Glomerular endothelial cell (primary cell): Measurements from ENCODE around the gene ANGPT4. TPM values are rescaled to one million over a fixed set of nuclear protein-coding genes. Genes with fewer than 3 reads are reported as not detected.

Source experiments
- DNase-seq: peaks from one replicate; pipeline ENCODE4 v3.0.0-alpha.2; 2011; ENCODE audit warnings: low read depth, low spot score; ENCODE audit errors: extremely low read depth
- total RNA-seq: library from RNA; depleted of rRNA; stranded (reverse); fragments of >200 nt; gene quantifications from 2 replicates; pipeline ENCODE4 v1.2.3, GENCODE V29; 2015

Gene ANGPT4, protein sequence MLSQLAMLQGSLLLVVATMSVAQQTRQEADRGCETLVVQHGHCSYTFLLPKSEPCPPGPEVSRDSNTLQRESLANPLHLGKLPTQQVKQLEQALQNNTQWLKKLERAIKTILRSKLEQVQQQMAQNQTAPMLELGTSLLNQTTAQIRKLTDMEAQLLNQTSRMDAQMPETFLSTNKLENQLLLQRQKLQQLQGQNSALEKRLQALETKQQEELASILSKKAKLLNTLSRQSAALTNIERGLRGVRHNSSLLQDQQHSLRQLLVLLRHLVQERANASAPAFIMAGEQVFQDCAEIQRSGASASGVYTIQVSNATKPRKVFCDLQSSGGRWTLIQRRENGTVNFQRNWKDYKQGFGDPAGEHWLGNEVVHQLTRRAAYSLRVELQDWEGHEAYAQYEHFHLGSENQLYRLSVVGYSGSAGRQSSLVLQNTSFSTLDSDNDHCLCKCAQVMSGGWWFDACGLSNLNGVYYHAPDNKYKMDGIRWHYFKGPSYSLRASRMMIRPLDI
- not detected in 2 replicates for total RNA-seq

GRCh38 chr20:916125-916799 is at the start of gene ANGPT4:
TSS of gene ANGPT4 (minus strand) at chr20:916334. CDS start at chr20:916214, 120 bp downstream.
- DNase-seq, result no peak

DNA sequence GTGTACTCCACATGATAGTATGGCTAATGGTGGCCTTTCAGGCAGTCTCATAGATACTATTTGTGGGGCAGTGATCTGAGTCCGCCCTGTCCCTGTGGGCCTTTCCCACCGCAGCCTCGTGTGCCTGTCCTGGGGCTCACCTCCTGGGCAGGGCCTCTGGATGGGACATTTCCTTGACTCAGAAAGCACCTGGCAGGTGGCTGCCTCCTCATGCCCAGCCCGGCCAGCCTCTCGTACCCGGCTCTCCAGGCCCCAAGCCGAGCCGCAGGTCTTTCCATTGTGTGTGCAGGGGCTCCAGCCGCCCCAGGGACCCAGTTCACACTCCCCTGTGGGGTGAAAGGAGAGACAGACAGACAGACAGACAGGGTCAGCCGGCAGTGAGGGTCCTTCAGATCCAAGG is 47.7 kb upstream of the ANGPT4 start:
- no peak for DNase-seq

- no peak for DNase-seq
These were observed 46.5 kb upstream of the ANGPT4 start for GRCh38 chr20:962683-963082.

DNA sequence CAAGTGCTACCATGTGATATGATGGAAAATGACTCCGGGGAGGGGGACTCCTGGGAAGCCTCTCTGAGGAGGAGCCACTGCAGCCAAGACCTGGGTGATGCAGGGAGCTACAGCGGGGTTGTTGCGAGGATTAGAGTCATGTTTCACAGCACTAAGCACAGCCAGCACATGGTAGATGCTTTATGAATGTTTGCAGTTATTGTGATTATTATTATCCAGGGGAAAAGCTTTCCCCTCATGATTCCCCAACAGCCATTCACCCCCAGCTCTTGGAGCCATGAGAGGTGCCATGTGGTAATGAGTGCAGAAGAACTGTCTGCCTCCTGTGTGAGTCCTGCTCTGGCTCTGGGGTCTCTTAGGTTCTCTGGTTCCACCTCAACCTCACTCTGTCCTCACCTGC is 46.1 kb upstream of the ANGPT4 start:
- DNase-seq, result no peak

DNA sequence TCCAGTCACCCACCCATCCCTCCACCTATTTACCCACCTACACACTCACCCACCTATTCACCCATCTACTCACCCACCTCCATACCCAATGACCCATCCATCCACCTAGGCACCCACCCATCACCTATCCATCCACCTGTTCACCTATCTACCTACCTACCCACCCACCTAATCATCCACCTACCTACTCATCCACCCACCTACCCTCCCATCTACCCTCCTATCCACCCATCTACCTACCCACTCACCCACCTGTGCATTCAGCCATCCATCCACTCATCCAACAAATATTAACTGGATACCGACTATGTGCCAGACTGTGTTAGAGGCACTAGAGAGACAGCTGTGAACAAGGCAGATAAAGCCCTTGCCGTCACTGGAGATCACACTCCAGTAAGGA is 45.6 kb upstream of the ANGPT4 start:
- no peak for DNase-seq

GRCh38 chr20:959996-960615 is 44.0 kb upstream of the ANGPT4 start:
- DNase-seq, result no peak

DNA sequence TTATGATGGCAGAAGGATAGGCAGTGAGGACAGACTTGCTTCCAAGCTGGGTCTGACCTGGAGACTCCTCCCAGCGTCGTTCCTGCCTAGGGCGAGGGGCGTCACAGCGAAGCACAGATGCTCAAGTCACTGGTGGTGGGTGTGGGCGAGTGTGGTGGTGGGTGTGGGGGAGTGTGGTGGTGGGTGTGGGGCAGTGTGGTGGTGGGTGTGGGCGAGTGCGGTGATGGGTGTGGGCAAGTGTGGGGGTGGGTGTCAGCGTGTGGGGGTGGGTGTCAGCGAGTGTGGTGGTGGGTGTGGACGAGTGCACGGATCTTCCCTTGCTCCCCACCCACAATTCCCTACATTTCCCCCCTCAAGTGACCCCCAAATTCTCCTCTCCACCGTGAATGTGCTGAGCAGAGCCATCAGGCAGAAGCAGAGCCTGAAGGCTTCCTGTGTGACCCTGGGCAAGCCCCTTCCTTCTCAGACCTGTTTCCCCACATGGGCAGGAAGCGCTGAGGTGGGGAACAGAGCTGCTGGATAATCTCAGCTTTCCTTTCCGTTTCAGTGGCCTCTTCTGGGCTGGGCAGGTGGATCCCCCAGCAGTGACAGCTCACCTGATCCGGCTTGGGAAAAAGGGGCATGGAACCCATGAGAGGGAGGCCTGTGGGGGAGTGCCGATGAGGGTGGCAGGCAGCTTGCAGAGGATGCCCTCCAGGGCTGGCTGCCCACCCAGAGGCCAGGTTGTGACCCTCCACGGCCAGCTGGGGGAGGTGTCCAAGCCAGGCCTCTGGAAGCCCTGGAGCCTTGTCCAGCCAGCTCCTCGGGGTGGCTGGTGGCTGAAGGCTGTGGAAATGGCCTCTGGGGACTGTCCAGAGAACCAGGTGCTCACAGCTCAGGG is 43.0 kb upstream of the ANGPT4 start:
- no peak for DNase-seq

GRCh38 chr20:957544-957943 is 41.4 kb upstream of the ANGPT4 start:
- no peak for DNase-seq

GRCh38 chr20:956330-956951 is 40.3 kb upstream of the ANGPT4 start:
- DNase-seq, result no peak

- no peak for DNase-seq
These were observed 39.5 kb upstream of the ANGPT4 start for GRCh38 chr20:955656-956055.

GRCh38 chr20:955111-955510 is 39.0 kb upstream of the ANGPT4 start:
- DNase-seq, result no peak

GRCh38 chr20:953742-954141 is 37.6 kb upstream of the ANGPT4 start:
- no peak for DNase-seq

- DNase-seq, result no peak
These were observed 36.2 kb upstream of the ANGPT4 start for GRCh38 chr20:952196-952795.

GRCh38 chr20:951384-952169 is 35.4 kb upstream of the ANGPT4 start:
- no peak for DNase-seq

DNA sequence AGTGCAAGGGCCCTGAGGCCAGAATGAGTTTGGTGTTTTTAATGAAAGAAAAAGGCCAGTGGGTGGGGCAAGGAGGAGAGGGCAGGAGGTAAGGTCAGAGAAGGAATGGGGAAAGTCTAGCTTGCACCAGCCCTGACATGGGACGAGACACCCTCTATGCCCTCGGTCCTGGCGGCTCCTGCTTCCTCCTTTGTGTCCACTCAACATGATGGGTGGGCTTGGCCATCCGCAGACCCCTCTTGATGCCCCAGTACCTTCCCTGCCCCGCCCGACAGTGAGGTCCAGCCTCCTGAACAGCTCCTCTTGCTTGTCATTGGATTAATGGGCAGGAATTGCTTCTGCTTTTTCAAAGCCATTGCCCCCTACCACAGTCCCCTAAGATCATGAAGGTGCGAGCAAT is 33.6 kb upstream of the ANGPT4 start:
- DNase-seq, result no peak

DNA sequence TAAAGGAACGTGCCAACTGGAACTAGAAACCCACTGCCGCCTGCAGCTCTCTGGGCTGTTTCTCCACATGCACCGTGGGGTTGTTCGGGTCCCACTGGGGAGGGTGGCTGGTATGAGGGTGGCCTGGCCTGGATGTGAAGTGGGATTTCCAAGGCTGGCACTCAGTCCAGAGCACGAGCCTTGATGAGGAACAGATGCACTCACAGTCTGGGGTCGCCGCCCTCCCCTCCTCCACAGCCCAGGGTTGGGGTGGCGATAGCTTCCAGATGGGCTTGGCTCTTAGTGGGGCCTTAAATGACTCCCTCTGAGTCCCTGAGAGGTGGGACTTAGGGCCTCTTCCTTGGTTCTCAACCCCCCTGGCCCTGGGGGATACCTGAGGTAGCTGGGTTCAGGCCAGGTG is 30.7 kb upstream of the ANGPT4 start:
- DNase-seq, result no peak

DNA sequence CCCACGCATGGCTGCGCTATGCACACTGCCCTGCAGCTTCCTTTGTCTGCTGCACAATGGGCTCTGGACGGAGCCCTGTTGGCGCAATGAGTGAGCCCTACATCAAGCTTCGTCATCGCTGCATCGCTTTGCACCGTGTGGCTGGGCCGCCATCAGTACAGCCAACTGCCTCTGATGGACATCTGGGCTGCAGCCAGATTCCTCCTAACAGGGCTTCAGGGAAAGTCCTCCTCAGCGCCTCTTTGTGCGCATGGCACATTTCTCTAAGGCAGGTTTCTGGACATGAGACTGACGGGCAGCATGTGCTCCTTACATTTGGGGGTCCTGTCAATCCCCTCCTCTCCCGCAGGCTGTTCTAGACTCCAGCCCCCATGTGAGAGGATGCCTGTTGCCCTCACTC is 29.7 kb upstream of the ANGPT4 start:
- DNase-seq, result no peak

DNA sequence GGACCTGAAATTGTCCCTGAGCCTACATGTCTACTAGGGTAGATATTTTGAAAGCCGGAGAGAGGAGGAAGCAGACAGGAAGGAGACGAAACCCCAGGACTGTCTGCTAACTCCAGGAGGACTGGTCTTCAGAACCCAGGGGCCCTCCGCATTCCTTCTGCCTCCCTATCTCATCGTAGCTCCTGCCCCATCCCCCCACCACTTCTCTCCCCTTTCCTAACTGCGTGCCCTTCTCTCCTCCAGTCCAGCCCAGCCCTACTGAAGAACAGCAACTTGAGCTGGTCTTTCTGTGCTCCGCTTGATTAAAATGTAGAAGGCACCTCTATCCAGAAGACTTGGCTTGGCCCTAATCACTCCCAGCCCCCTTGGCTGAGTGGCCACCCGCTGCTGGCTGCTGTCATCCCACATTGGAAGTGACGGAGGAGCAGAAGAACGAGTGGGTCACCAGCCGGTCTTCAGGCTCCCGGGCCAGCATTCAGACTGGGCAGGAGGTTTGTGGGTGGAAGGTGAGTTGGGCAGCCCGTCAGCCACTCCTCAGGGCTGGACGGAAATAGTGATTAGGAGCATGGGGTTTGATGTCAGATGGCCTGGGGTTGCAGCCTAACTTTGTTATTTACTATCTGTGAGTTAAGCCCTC is 28.8 kb upstream of the ANGPT4 start:
- DNase-seq, result no peak

DNA sequence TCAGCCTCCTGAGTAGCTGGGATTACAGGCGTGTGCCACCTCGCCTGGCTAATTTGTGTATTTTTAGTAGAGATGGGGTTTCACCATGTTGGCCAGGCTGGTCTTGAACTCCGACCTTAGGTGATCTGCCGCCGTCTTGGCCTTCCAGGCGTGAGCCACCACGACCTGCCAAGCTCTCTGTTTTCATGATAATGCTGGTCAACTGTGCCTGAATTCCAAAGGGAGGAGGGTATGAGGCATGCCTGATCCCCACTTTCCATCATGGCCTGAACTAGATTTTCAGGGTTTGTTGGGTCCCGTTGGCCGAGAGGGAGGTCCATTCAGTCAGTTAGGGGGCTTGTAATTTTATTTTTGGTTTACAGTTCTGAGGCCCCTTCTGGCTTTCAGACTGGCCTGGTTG is 28.0 kb upstream of the ANGPT4 start:
- DNase-seq, result no peak
